Neuronal stem cell (in vitro differentiated cells): ENCODE data around the gene EIF4E.
"Not testable (repeated sequence)": the region's sequence is repeated elsewhere in the genome, so short reads cannot be mapped to it uniquely, and the experiment has no call there.

ENCODE experiments used
- DNase-seq: peaks from one replicate; pipeline ENCODE4 v3.0.0-alpha.2; 2013; ENCODE audit warnings: low spot score
- H2AFZ ChIP-seq: one replicate; pipeline ENCODE4 v1.6.1; 2013; ENCODE audit warnings: mild to moderate bottlenecking, low read length, inconsistent platforms
- H2AK5ac ChIP-seq: 2 replicates; pipeline ENCODE4 v1.6.1; 2013; ENCODE audit warnings: low read depth, mild to moderate bottlenecking, inconsistent platforms, low read length, moderate library complexity, mixed read lengths
- H2BK120ac ChIP-seq: 2 replicates; pipeline ENCODE4 v1.6.1; 2013; ENCODE audit warnings: low read depth, mild to moderate bottlenecking, inconsistent platforms, low read length, moderate library complexity, mixed read lengths
- H2BK12ac ChIP-seq: one replicate; pipeline ENCODE4 v1.6.1; 2013; ENCODE audit warnings: low read length, inconsistent platforms
- H2BK15ac ChIP-seq: 2 replicates; pipeline ENCODE4 v1.6.1; 2013; ENCODE audit warnings: mild to moderate bottlenecking, low read length, inconsistent platforms, mixed read lengths
- H2BK5ac ChIP-seq: one replicate; pipeline ENCODE4 v1.6.1; 2013; ENCODE audit warnings: inconsistent platforms, mild to moderate bottlenecking, low read length, moderate library complexity
- H3K14ac ChIP-seq: one replicate; pipeline ENCODE4 v1.6.1; 2013; ENCODE audit warnings: low read length, inconsistent platforms
- H3K18ac ChIP-seq: 2 replicates; pipeline ENCODE4 v1.6.1; 2013; ENCODE audit warnings: low read length, inconsistent platforms
- H3K23ac ChIP-seq: 2 replicates; pipeline ENCODE4 v1.6.1; 2013; ENCODE audit warnings: low read depth, mild to moderate bottlenecking, mixed read lengths, low read length, inconsistent platforms; ENCODE audit not compliant: poor library complexity
- H3K27ac ChIP-seq: replicated peaks from 3 replicates; pipeline ENCODE4 v1.5.1; 2013; ENCODE audit warnings: low read length, inconsistent platforms
- H3K27me3 ChIP-seq, 3 experiments: 2 replicates each; pipeline ENCODE4 v1.6.1; 2013; ENCODE audit warnings: low read length in 3 of 3, mild to moderate bottlenecking in 2 of 3, inconsistent platforms in 1 of 3, low read depth in 1 of 3, mixed read lengths in 1 of 3, moderate library complexity in 1 of 3; ENCODE audit not compliant: control insufficient read depth in 3 of 3, insufficient read depth in 3 of 3
- H3K36me3 ChIP-seq, 2 donors: replicated peaks in 1 of 2; 2 replicates each; pipeline ENCODE4 v1.6.1; 2013; ENCODE audit warnings: low read length in 2 of 2; ENCODE audit not compliant: control insufficient read depth in 2 of 2, insufficient read depth in 2 of 2
- H3K4ac ChIP-seq: 2 replicates; pipeline ENCODE4 v1.6.1; 2013; ENCODE audit warnings: inconsistent platforms, mild to moderate bottlenecking, low read length, moderate library complexity
- H3K4me1 ChIP-seq, 2 donors: 1 replicate in 1 of 2; 2 replicates in 1 of 2; pipeline ENCODE4 v1.6.1; 2013; ENCODE audit warnings: low read length in 2 of 2, low read depth in 1 of 2; ENCODE audit not compliant: control insufficient read depth in 2 of 2, insufficient read depth in 1 of 2
- H3K4me2 ChIP-seq: one replicate; pipeline ENCODE4 v1.6.1; 2013; ENCODE audit warnings: mild to moderate bottlenecking, low read length, inconsistent platforms; ENCODE audit not compliant: insufficient read depth, poor library complexity, severe bottlenecking
- H3K4me3 ChIP-seq, 2 donors: 2 replicates each; pipeline ENCODE4 v1.5.1; 2013; ENCODE audit warnings: low read length in 2 of 2, mild to moderate bottlenecking in 2 of 2, inconsistent platforms in 1 of 2, moderate library complexity in 1 of 2
- H3K79me1 ChIP-seq: one replicate; pipeline ENCODE4 v1.6.1; 2013; ENCODE audit warnings: low read depth, mild to moderate bottlenecking, inconsistent platforms, low read length, moderate library complexity
- H3K9ac ChIP-seq: one replicate; pipeline ENCODE4 v1.6.1; 2013; ENCODE audit warnings: mild to moderate bottlenecking, low read depth, low read length, inconsistent platforms; ENCODE audit not compliant: poor library complexity
- H3K9me3 ChIP-seq, 2 donors: replicated peaks in 1 of 2; 2 replicates each; pipeline versions ENCODE3 to v1.6.1; 2013; ENCODE audit warnings: low read length in 2 of 2, mild to moderate bottlenecking in 2 of 2, inconsistent platforms in 1 of 2, low read depth in 1 of 2, mixed read lengths in 1 of 2, moderate library complexity in 1 of 2; ENCODE audit not compliant: control insufficient read depth in 2 of 2, insufficient read depth in 1 of 2
- H4K8ac ChIP-seq: one replicate; pipeline ENCODE4 v1.6.1; 2013; ENCODE audit warnings: low read depth, mild to moderate bottlenecking, inconsistent platforms, low read length, moderate library complexity
- H4K91ac ChIP-seq: one replicate; pipeline ENCODE4 v1.6.1; 2013; ENCODE audit warnings: low read length, low read depth, mild to moderate bottlenecking, inconsistent platforms; ENCODE audit not compliant: poor library complexity
- WGBS, 2 donors: extraction: QIAGEN DNeasy Blood & Tissue Kit; methylation state at CpG; one replicate each; pipeline ENCODE4 v1.1.7; 2013; ENCODE audit warnings: missing lambda C conversion rate in 2 of 2, mixed read lengths in 1 of 2; ENCODE audit not compliant: insufficient read length in 2 of 2, insufficient replicate concordance in 1 of 2; ENCODE audit errors: extremely low coverage in 2 of 2; 5-methylcytosine and 5-hydroxymethylcytosine counted together

The EIF4E gene

DNA sequence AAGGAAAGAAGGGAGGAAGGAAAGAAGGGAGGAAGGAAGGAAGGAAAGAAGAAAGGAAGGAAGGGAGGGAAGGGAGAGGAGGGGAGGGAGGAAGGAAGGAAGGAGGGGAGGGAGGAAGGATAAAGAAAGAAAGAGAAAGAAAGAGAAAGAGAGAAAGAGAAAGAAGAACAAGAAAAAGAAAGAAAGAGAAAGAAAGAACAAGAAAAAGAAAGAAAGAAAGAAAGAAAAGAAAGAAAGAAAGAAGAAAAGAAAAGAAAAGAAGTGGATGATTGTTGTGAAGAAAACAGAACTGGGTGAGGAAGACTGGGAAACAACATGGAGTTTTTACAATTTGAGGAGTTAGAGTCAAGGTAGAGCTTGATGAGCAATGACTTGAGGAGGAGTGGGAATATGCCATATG, 78.0 kb downstream of the EIF4E start:
- no peak overlapping the region for H2BK5ac ChIP-seq

GRCh38 chr4:98848448-98848847, 80.5 kb downstream of the EIF4E start:
- Histone ChIP-seq H3K79me1 (no peaks in the 10 kb centered on the region), H3K27ac (no peak overlapping the region), H3K14ac (no peak overlapping the region), H2BK120ac (no peak overlapping the region), H3K4me3 (no peak overlapping the region), H2BK5ac (no peak overlapping the region), H3K9ac (no peak overlapping the region), H3K23ac (no peak overlapping the region), H3K36me3 (no peaks in the 10 kb centered on the region), H3K27me3 (no peaks in the 10 kb centered on the region), H2AFZ (no peak overlapping the region), H3K9me3 (no peaks in the 10 kb centered on the region), H2AK5ac (no peak overlapping the region), H4K8ac (no peak overlapping the region), H3K4ac (no peak overlapping the region), H2BK15ac (no peak overlapping the region), H2BK12ac (no peak overlapping the region), H4K91ac (no peak overlapping the region), H3K4me1 (no peaks in the 10 kb centered on the region), H3K18ac (no peak overlapping the region), H3K4me2 (no peak overlapping the region)
- no CpG with 5 or more reads among the region's 1 CpG for WGBS, 2 donors
- DNase-seq = no peak

More for the DNA sequence above, 78.0 kb downstream of the EIF4E start:
- H3K4ac ChIP-seq = no peak overlapping the region
- no peak overlapping the region for H3K4me2 ChIP-seq
- no peak for DNase-seq
- H4K91ac ChIP-seq = no peak overlapping the region
- H3K27me3 ChIP-seq = no peaks in the 10 kb centered on the region
- H4K8ac ChIP-seq = no peak overlapping the region
- no peaks in the 10 kb centered on the region for H3K9me3 ChIP-seq
- H3K14ac ChIP-seq = no peak overlapping the region
- no peak overlapping the region for H3K18ac ChIP-seq
- no peak overlapping the region for H3K9ac ChIP-seq
- no peak overlapping the region for H2BK12ac ChIP-seq
- H2BK120ac ChIP-seq = no peak overlapping the region
- H3K36me3 ChIP-seq = no peaks in the 10 kb centered on the region
- H3K27ac ChIP-seq = no peak overlapping the region
- H3K4me1 ChIP-seq = no peaks in the 10 kb centered on the region
- H3K79me1 ChIP-seq = no peaks in the 10 kb centered on the region
- H3K23ac ChIP-seq = no peak overlapping the region
- H3K4me3 ChIP-seq = no peak overlapping the region
- no peak overlapping the region for H2BK15ac ChIP-seq
- no peak overlapping the region for H2AK5ac ChIP-seq
- H2AFZ ChIP-seq = no peak overlapping the region

DNA sequence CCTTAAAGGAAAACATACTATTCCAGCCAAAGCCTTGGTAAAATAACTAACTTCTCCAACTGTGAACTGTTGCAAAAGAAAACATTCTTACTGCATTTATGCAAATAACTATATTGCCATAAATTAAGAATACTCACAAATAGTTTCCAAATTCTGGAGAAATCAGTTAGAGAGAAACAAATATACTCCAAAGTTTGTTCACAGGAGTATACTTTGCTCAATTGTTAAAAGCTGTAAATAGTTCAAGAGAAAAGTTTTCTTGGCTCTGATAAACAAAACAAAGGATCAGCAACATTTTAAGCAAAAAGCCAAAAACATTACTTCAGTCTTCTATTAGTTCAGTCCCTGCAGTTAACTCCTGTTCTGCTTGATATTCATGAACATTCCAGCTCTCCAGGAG, 83.0 kb downstream of the EIF4E start:
- no peak overlapping the region for H2BK12ac ChIP-seq
- H2AFZ ChIP-seq = no peak overlapping the region
- H2BK120ac ChIP-seq = no peak overlapping the region
- H2BK15ac ChIP-seq = no peak overlapping the region
- no peak overlapping the region for H3K9ac ChIP-seq
- no peak overlapping the region for H4K91ac ChIP-seq
- no peak overlapping the region for H3K4me2 ChIP-seq
- H3K18ac ChIP-seq = no peak overlapping the region
- H3K4me1 ChIP-seq = no peaks in the 10 kb centered on the region
- H4K8ac ChIP-seq = no peak overlapping the region
- H3K23ac ChIP-seq = no peak overlapping the region
- peak; percentile 9 for DNase-seq
- no peak overlapping the region for H3K4ac ChIP-seq
- H3K4me3 ChIP-seq = no peak overlapping the region
- H3K36me3 ChIP-seq = no peaks in the 10 kb centered on the region
- H2AK5ac ChIP-seq = no peak overlapping the region
- no peak overlapping the region for H3K27ac ChIP-seq
- H3K14ac ChIP-seq = no peak overlapping the region
- no peaks in the 10 kb centered on the region for H3K9me3 ChIP-seq
- no peaks in the 10 kb centered on the region for H3K27me3 ChIP-seq
- H3K79me1 ChIP-seq = no peaks in the 10 kb centered on the region
- no peak overlapping the region for H2BK5ac ChIP-seq

DNA sequence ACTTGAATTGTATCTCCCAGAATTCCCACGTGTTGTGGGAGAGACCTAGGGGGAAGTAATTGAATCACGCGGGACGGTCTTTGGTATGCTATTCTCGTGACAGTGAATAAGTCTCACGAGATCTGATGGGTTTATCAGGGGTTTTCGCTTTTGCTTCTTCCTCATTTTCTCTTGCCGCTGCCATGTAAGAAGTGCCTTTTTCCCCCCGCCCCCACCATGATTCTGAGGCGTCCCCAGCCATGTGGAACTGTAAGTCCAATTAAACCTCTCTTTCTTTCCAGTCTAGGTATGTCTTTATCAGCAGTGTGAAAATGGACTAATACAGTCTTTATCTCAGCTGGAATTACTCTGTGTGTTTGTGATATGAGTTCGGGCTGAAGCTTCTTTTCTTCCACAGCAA, 86.0 kb downstream of the EIF4E start:
- not testable (repeated sequence) for H3K4me2 ChIP-seq, H2AFZ ChIP-seq, H3K4ac ChIP-seq, H3K36me3 ChIP-seq, H3K9me3 ChIP-seq, H3K23ac ChIP-seq, H3K4me3 ChIP-seq, H3K79me1 ChIP-seq, H4K91ac ChIP-seq, H3K18ac ChIP-seq, H3K27ac ChIP-seq, DNase-seq, H2BK12ac ChIP-seq, H3K9ac ChIP-seq, H3K27me3 ChIP-seq, H2AK5ac ChIP-seq, H2BK5ac ChIP-seq, H4K8ac ChIP-seq, H3K14ac ChIP-seq, H2BK120ac ChIP-seq, H3K4me1 ChIP-seq, H2BK15ac ChIP-seq
- WGBS, 2 donors = no CpG with 5 or more reads among the region's 11 CpGs
